ENCODE data around the gene NIPAL3. TPM values are rescaled to one million over a fixed set of nuclear protein-coding genes. Genes with fewer than 3 reads are reported as not detected.
A peak's percentile ranks its signal among the peaks of the same experiment; 100 is the strongest.
"Not testable (repeated sequence)": the region's sequence is repeated elsewhere in the genome, so short reads cannot be mapped to it uniquely, and the experiment has no call there.

Gene NIPAL3
- total RNA-seq, 2 experiments from 2014 or later = 38.1 to 41.4 TPM

GRCh38 chr1:24490101-24490781 lies 74.6 kb downstream of the NIPAL3 start:
- Mint-ChIP-seq H3K9me3 (ENCODE audit: low read depth) (no peaks in the 10 kb centered on the region), H3K27ac (no peak overlapping the region), H3K4me3 (no peak overlapping the region), H3K36me3 (ENCODE audit: low read depth) (peaks cover 9% of the 10 kb centered on the region), H3K4me1 (peaks cover 58% of the 10 kb centered on the region), H3K27me3 (no peaks in the 10 kb centered on the region)
- intact Hi-C loops (cut with DNase I, micrococcal nuclease) = no loop called here
- ChIA-PET CTCF (interaction anchor here (0.6 to 2.9 kb wide), 8 partner anchors 8 to 146 kb away, joined by 3 to 15 read pairs (median 4); no protein-coding TSS in a partner anchor), POLR2A (interaction anchor here (0.6 to 1.0 kb wide), 2 partner anchors 9 to 11 kb away, joined by 3 to 5 read pairs; no protein-coding TSS in a partner anchor)
- no peak for ATAC-seq
- peak; percentile 22 for DNase-seq

GRCh38 chr1:24491577-24492360 lies 76.2 kb downstream of the NIPAL3 start:
- H3K9me3 Mint-ChIP-seq (ENCODE audit: low read depth) = no peaks in the 10 kb centered on the region
- no peak overlapping the region for H3K27ac Mint-ChIP-seq
- ChIA-PET CTCF (interaction anchor here (0.6 to 2.9 kb wide), 7 partner anchors 9 to 979 kb away, joined by 3 to 15 read pairs (median 6); partner anchors contain the start of gene NIPAL3), POLR2A (interaction anchor here (0.6 to 0.9 kb wide), 3 partner anchors 10 to 475 kb away, joined by 3 read pairs; partner anchors contain the start of gene RCAN3)
- H3K36me3 Mint-ChIP-seq (ENCODE audit: low read depth) = peaks cover 4% of the 10 kb centered on the region
- peaks cover 45% of the 10 kb centered on the region for H3K4me1 Mint-ChIP-seq
- ATAC-seq = no peak
- intact Hi-C loops (cut with DNase I, micrococcal nuclease) = no loop called here
- no peaks in the 10 kb centered on the region for H3K27me3 Mint-ChIP-seq
- no peak for DNase-seq
- no peak overlapping the region for H3K4me3 Mint-ChIP-seq

GRCh38 chr1:24492935-24493334 lies 77.3 kb downstream of the NIPAL3 start:
- H3K9me3 Mint-ChIP-seq (ENCODE audit: low read depth); ATAC-seq; DNase-seq; H3K36me3 Mint-ChIP-seq (ENCODE audit: low read depth); H3K27ac Mint-ChIP-seq; POLR2A ChIA-PET; intact Hi-C loops (cut with DNase I, micrococcal nuclease); H3K27me3 Mint-ChIP-seq; H3K4me3 Mint-ChIP-seq: not testable (repeated sequence)
- H3K4me1 Mint-ChIP-seq = peaks cover 33% of the 10 kb centered on the region
- CTCF ChIA-PET = interaction anchor here (1.4 to 2.9 kb wide), 3 partner anchors 11 to 77 kb away, joined by 6 to 15 read pairs (median 6); partner anchors contain the start of gene NIPAL3

DNA sequence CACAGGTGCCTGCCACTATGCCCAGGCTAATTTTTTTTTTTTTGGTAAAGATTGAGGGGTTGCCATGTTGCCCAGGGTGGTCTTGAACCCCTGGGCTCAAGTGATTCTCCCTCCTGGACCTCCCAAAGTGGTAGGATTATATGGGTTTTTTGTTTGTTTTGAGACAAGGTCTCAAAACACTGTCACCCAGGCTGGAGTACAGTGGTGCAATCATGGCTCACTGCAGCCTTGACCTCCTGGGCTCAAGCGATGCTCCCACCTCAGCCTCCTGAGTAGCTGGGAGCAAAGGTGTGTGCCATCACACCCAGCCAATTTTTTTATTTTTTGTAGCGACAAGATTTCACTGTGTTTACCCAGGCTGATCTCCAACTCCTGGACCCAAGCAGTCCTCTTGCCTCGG lies 78.2 kb downstream of the NIPAL3 start:
- Mint-ChIP-seq H3K4me1 (peaks cover 29% of the 10 kb centered on the region), H3K9me3 (ENCODE audit: low read depth) (no peaks in the 10 kb centered on the region), H3K4me3 (no peak overlapping the region), H3K27ac (no peak overlapping the region), H3K36me3 (ENCODE audit: low read depth) (peaks cover 4% of the 10 kb centered on the region), H3K27me3 (no peaks in the 10 kb centered on the region)
- ATAC-seq (no peak), DNase-seq (no peak)
- POLR2A ChIA-PET = no interaction called here
- intact Hi-C loops (cut with DNase I, micrococcal nuclease) = no loop called here
- CTCF ChIA-PET = no interaction called here

GRCh38 chr1:24498589-24498988 lies 83.0 kb downstream of the NIPAL3 start:
- H3K4me3 Mint-ChIP-seq = no peak overlapping the region
- H3K27me3 Mint-ChIP-seq = no peaks in the 10 kb centered on the region
- ChIA-PET CTCF (no interaction called here), POLR2A (no interaction called here)
- intact Hi-C loops (cut with DNase I, micrococcal nuclease) = no loop called here
- H3K4me1 Mint-ChIP-seq = peaks cover 34% of the 10 kb centered on the region
- no peaks in the 10 kb centered on the region for H3K9me3 Mint-ChIP-seq (ENCODE audit: low read depth)
- H3K36me3 Mint-ChIP-seq (ENCODE audit: low read depth) = peaks cover 9% of the 10 kb centered on the region
- ATAC-seq (no peak), DNase-seq (no peak)
- H3K27ac Mint-ChIP-seq = peak overlapping the region; percentile 55

GRCh38 chr1:24500448-24501048 lies 84.9 kb downstream of the NIPAL3 start:
- POLR2A ChIA-PET = interaction anchor here (1.3 kb wide), 2 partner anchors 10 to 14 kb away, joined by 3 to 5 read pairs; no protein-coding TSS in a partner anchor
- Mint-ChIP-seq H3K4me3 (no peak overlapping the region), H3K27ac (peak overlapping the region; percentile 89), H3K9me3 (ENCODE audit: low read depth) (no peaks in the 10 kb centered on the region), H3K36me3 (ENCODE audit: low read depth) (peaks cover 14% of the 10 kb centered on the region), H3K4me1 (peaks cover 39% of the 10 kb centered on the region), H3K27me3 (no peaks in the 10 kb centered on the region)
- CTCF ChIA-PET = interaction anchor here (0.6 to 4.1 kb wide), 6 partner anchors 9 to 693 kb away, joined by 3 to 27 read pairs (median 4); partner anchors contain the start of gene NIPAL3
- no peak for DNase-seq
- intact Hi-C loops (cut with DNase I, micrococcal nuclease) = loop anchor here (1.0 to 10.0 kb wide), 2 partner anchors 12 to 134 kb away; no protein-coding TSS in a partner anchor
- ATAC-seq = no peak

GRCh38 chr1:24501371-24502064 lies 85.9 kb downstream of the NIPAL3 start:
- Mint-ChIP-seq H3K27ac (peak overlapping the region; percentile 89), H3K9me3 (ENCODE audit: low read depth) (no peaks in the 10 kb centered on the region), H3K4me3 (peak overlapping the region; percentile 78), H3K27me3 (no peaks in the 10 kb centered on the region), H3K36me3 (ENCODE audit: low read depth) (peaks cover 17% of the 10 kb centered on the region), H3K4me1 (peaks cover 48% of the 10 kb centered on the region)
- ChIA-PET CTCF (interaction anchor here (0.7 to 4.1 kb wide), 10 partner anchors 10 to 86 kb away, joined by 3 to 27 read pairs (median 6); partner anchors contain the start of gene NIPAL3), POLR2A (interaction anchor here (0.6 to 2.0 kb wide), 10 partner anchors 10 to 829 kb away, joined by 3 to 12 read pairs (median 5); partner anchors contain the start of gene NIPAL3)
- peak; percentile 70 for DNase-seq
- ATAC-seq = peak; percentile 14
- intact Hi-C loops (cut with DNase I, micrococcal nuclease) = loop anchor here (1.0 to 10.0 kb wide), 10 partner anchors 13 to 141 kb away; partner anchors contain the start of gene NIPAL3 (in 1 of the 2)

DNA sequence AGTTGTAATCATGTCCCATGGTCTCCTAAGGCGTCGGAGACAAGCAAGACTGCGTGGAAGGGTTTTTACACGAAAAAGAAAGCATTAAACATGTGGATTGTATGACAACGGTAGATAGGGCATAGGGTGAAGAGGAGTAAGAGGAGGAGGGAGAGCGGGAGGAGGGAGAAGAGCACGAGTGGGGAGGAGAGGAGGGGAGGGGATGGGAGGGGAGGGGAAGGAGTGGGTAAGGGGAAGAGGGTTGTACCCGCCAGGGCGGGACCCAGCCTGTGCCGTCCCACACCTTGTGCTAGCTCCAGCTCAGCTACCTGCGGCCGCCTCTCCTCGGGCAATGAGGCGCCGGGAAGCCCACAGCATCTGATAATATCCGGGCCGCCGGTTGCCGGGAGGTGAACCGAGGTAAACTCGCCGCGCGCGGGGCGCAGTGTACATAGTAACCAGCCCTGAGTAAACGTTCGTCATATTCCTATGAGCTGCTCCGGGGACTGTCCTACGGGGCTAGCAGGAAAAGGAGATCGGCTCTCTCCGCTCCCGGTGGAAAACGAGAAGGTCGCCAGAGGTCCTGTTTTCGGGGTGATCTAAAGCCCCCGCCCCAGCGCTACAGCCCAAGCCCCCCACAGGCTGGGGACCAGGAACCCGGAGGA lies 86.6 kb downstream of the NIPAL3 start:
- ATAC-seq (peak; percentile 63), DNase-seq (peak; percentile 88)
- POLR2A ChIA-PET = interaction anchor here (0.6 to 2.0 kb wide), 12 partner anchors 11 to 829 kb away, joined by 3 to 12 read pairs (median 5); partner anchors contain the start of gene NIPAL3
- Mint-ChIP-seq H3K36me3 (ENCODE audit: low read depth) (peaks cover 22% of the 10 kb centered on the region), H3K4me3 (peak overlapping the region; percentile 78), H3K27me3 (no peaks in the 10 kb centered on the region), H3K4me1 (peaks cover 54% of the 10 kb centered on the region), H3K9me3 (ENCODE audit: low read depth) (no peaks in the 10 kb centered on the region), H3K27ac (peak overlapping the region; percentile 89)
- CTCF ChIA-PET = interaction anchor here (0.7 to 6.7 kb wide), 10 partner anchors 10 to 87 kb away, joined by 3 to 61 read pairs (median 7); partner anchors contain the start of gene NIPAL3
- intact Hi-C loops (cut with DNase I, micrococcal nuclease) = loop anchor here (1.0 to 10.0 kb wide), 9 partner anchors 13 to 140 kb away; partner anchors contain the start of gene NIPAL3 (in 1 of the 2)

DNA sequence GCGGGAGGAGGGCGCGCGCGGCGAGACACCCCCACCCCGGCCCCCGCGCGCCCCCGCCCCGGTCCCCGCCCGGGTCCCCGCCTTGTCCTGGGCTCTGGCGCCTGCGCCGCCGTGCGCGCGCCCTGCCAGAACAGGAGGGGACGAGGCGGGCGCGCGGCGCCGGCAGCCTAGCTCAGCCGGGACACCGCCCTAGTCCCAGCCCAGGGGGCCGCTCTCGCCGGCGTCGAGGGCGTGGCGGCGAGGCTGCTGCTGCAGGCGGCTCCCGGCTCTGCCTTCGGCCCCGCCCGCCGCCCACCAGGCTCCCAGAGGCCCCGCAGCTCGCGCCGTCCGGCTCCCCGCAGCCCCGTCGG lies 87.1 kb downstream of the NIPAL3 start, which contains the start of gene RCAN3:
Gene RCAN3, plus strand, starts transcription at position 128 of the 350 bp plus-strand sequence. CDS start 11,537 bp downstream, outside the sequence.
- ATAC-seq = peak; percentile 75

More for the DNA sequence above, 87.1 kb downstream of the NIPAL3 start, which contains the start of gene RCAN3:
- peak; percentile 95 for DNase-seq
- Mint-ChIP-seq H3K27ac (peak within 1 kb of the TSS; percentile 94), H3K4me1 (peaks cover 59% of the 10 kb centered on the region), H3K4me3 (peak within 1 kb of the TSS; percentile 86), H3K27me3 (no peaks in the 10 kb centered on the region), H3K9me3 (ENCODE audit: low read depth) (no peaks in the 10 kb centered on the region), H3K36me3 (ENCODE audit: low read depth) (peaks cover 27% of the 10 kb centered on the region)
- ChIA-PET CTCF (interaction anchor here (1.6 to 6.7 kb wide), 6 partner anchors 12 to 87 kb away, joined by 5 to 61 read pairs (median 8); partner anchors contain the start of gene NIPAL3), POLR2A (interaction anchor here (0.6 to 2.0 kb wide), 9 partner anchors 12 to 228 kb away, joined by 3 to 12 read pairs (median 6); partner anchors contain the start of gene NIPAL3)
- intact Hi-C loops (cut with DNase I, micrococcal nuclease) = loop anchor here (1.0 to 10.0 kb wide), 9 partner anchors 14 to 140 kb away; partner anchors contain the start of gene NIPAL3 (in 1 of the 2)

Measured in activated CD4-positive, alpha-beta T cell treated with anti-CD3 and anti-CD28 coated beads for 36 hours (primary cell).